ENCODE results near the gene ADAMTSL4.
"Not testable (repeated sequence)": the region's sequence is repeated elsewhere in the genome, so short reads cannot be mapped to it uniquely, and the experiment has no call there.

DNA sequence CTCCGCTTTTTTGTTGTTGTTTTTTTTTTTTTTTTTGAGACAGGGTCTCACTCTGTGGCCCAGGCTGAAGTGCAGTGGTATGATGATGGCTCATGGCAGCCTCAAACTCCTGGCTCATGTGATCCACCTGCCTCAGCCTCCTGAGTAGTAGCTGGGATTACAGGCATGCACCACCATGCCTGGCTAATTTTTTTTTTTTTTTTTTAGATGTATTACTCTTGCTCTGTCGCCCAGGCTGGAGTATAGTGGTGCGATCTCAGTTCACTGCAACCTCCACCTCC is 56.2 kb downstream of the ADAMTSL4 start:
- TF ChIP-seq RFX1 (IDR thresholded peaks at IDR 0.05); RAD21 (CRISPR knock-in tag; conservative IDR thresholded peaks at IDR 0.05 in 1 of 2, IDR thresholded peaks at IDR 0.05 in 1 of 2); EZH2 (IDR thresholded peaks at IDR 0.05; ENCODE audit: borderline replicate concordance, low read depth, low read length); RBM25 (IDR thresholded peaks at IDR 0.05; ENCODE audit: low read depth, low read length, severe bottlenecking); SMAD2 (IDR thresholded peaks at IDR 0.05; ENCODE audit: low read depth, low read length); POLR2A (conservative IDR thresholded peaks at IDR 0.05); KLF10 (CRISPR knock-in tag; IDR thresholded peaks at IDR 0.05): not testable (repeated sequence)
- TF ChIP-seq, protein P1, sequence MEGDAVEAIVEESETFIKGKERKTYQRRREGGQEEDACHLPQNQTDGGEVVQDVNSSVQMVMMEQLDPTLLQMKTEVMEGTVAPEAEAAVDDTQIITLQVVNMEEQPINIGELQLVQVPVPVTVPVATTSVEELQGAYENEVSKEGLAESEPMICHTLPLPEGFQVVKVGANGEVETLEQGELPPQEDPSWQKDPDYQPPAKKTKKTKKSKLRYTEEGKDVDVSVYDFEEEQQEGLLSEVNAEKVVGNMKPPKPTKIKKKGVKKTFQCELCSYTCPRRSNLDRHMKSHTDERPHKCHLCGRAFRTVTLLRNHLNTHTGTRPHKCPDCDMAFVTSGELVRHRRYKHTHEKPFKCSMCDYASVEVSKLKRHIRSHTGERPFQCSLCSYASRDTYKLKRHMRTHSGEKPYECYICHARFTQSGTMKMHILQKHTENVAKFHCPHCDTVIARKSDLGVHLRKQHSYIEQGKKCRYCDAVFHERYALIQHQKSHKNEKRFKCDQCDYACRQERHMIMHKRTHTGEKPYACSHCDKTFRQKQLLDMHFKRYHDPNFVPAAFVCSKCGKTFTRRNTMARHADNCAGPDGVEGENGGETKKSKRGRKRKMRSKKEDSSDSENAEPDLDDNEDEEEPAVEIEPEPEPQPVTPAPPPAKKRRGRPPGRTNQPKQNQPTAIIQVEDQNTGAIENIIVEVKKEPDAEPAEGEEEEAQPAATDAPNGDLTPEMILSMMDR (IDR thresholded peaks at IDR 0.05 in 2 of 3, conservative IDR thresholded peaks at IDR 0.05 in 1 of 3; ENCODE audit: insufficient read depth in 2 of 3, low read depth in 1 of 3, low read length in 3 of 3): not testable (repeated sequence)
- TF ChIP-seq, protein P2, sequence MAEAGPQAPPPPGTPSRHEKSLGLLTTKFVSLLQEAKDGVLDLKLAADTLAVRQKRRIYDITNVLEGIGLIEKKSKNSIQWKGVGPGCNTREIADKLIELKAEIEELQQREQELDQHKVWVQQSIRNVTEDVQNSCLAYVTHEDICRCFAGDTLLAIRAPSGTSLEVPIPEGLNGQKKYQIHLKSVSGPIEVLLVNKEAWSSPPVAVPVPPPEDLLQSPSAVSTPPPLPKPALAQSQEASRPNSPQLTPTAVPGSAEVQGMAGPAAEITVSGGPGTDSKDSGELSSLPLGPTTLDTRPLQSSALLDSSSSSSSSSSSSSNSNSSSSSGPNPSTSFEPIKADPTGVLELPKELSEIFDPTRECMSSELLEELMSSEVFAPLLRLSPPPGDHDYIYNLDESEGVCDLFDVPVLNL (CRISPR knock-in tag; IDR thresholded peaks at IDR 0.05; ENCODE audit: low read depth): not testable (repeated sequence)
- TF ChIP-seq, protein P3, sequence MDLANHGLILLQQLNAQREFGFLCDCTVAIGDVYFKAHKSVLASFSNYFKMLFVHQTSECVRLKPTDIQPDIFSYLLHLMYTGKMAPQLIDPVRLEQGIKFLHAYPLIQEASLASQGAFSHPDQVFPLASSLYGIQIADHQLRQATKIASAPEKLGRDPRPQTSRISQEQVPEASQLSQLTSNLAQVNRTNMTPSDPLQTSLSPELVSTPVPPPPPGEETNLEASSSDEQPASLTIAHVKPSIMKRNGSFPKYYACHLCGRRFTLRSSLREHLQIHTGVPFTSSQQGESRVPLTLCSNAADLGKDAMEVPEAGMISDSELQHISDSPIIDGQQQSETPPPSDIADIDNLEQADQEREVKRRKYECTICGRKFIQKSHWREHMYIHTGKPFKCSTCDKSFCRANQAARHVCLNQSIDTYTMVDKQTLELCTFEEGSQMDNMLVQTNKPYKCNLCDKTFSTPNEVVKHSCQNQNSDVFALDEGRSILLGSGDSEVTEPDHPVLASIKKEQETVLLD (IDR thresholded peaks at IDR 0.05): not testable (repeated sequence)

All from K562 (cell line).